GM12878 (cell line): ENCODE measurements around the gene PCCB. TPM values are rescaled to one million over a fixed set of nuclear protein-coding genes. Genes with fewer than 3 reads are reported as not detected.

Source experiments
- ATAC-seq: fragments of 200-7000 bp; cut with Tn5 transposase; 3 replicates; pipeline ENCODE4 v1.9.1; 2020; ENCODE audit warnings: mild to moderate bottlenecking, moderate library complexity
- BruUV-seq: library from RNA; stranded (reverse); fragments of 400-500 nt; replicated peaks from 2 replicates; lab custom pipeline; 2021; lab: Mats Ljungman, UMichigan
- CTCF ChIA-PET: fragments of 300-600 bp; sonication (Branson Sonifier 250); formaldehyde crosslinking; extraction: SDS; loops from one replicate; lab custom pipeline; 2021; ENCODE audit warnings: inconsistent platforms; lab: Yijun Ruan, JAX
- POLR2A ChIA-PET: fragments of 350-600 bp; formaldehyde crosslinking; extraction: SDS; loops from one replicate; lab custom pipeline; 2021; ENCODE audit warnings: inconsistent platforms; lab: Charles Lee
- RAD21 ChIA-PET: fragments of 300-600 bp; sonication (Branson Sonifier 250); formaldehyde crosslinking; loops from one replicate; lab custom pipeline; 2023; ENCODE audit warnings: antibody characterized with exemption; ENCODE audit not compliant: unreplicated experiment; lab: Charles Lee
- SMC1A ChIA-PET: fragments of 300-600 bp; sonication (Branson Sonifier 250); formaldehyde crosslinking; loops from one replicate; lab custom pipeline; 2023; ENCODE audit not compliant: unreplicated experiment, uncharacterized antibody; lab: Charles Lee
- DNase-seq: peaks from one replicate; pipeline ENCODE4 v3.0.0-alpha.2; 2011; ENCODE audit warnings: low read depth, low spot score
- FAIRE-seq: peaks from 3 replicates; lab custom pipeline; 2011; peaks lifted over from hg19 to GRCh38; lab: Jason Lieb, UNC
- H2AFZ ChIP-seq: 2 replicates; pipeline ENCODE4 v1.6.0; 2011; ENCODE audit warnings: low read depth, low read length, control low read depth; ENCODE audit not compliant: control insufficient read depth
- H3K27ac ChIP-seq: 2 replicates; pipeline ENCODE4 v1.5.1; 2011; ENCODE audit warnings: control low read depth; ENCODE audit not compliant: control insufficient read depth, insufficient read depth
- H3K27me3 ChIP-seq, 2 experiments: replicated peaks in 1 of 2; 2 replicates each; pipeline versions ENCODE4 v1.6.0 to v1.6.1; 2011; ENCODE audit warnings: low read length in 1 of 2; ENCODE audit not compliant: control insufficient read depth in 2 of 2, insufficient read depth in 2 of 2
- H3K36me3 ChIP-seq, 2 experiments: 2 replicates each; pipeline ENCODE4 v1.5.1; 2011; ENCODE audit warnings: low read length in 1 of 2; ENCODE audit not compliant: control insufficient read depth in 2 of 2, insufficient read depth in 2 of 2
- H3K4me1 ChIP-seq: 2 replicates; pipeline ENCODE4 v1.6.1; 2011; ENCODE audit warnings: mild to moderate bottlenecking, low read length, moderate library complexity, mixed read lengths; ENCODE audit not compliant: control insufficient read depth, insufficient read depth
- H3K4me2 ChIP-seq: 2 replicates; pipeline ENCODE4 v1.6.0; 2011; ENCODE audit warnings: control low read depth; ENCODE audit not compliant: control insufficient read depth, insufficient read depth
- H3K4me3 ChIP-seq: fragments of 200-600 bp; sonication (generic); 2 replicates; pipeline ENCODE4 v1.5.1; 2016
- H3K79me2 ChIP-seq: 2 replicates; pipeline ENCODE4 v1.6.0; 2011; ENCODE audit warnings: low read length; ENCODE audit not compliant: control insufficient read depth, insufficient read depth
- H3K9ac ChIP-seq: 2 replicates; pipeline ENCODE4 v1.8.0; 2011; ENCODE audit warnings: low read length, control low read depth, mixed read lengths; ENCODE audit not compliant: control insufficient read depth, insufficient read depth
- H3K9me3 ChIP-seq: replicated peaks from 3 replicates; pipeline ENCODE4 v1.5.1; 2011; ENCODE audit warnings: mild to moderate bottlenecking, low read length; ENCODE audit not compliant: control insufficient read depth, insufficient read depth
- H4K20me1 ChIP-seq: 2 replicates; pipeline ENCODE4 v1.6.0; 2011; ENCODE audit not compliant: control insufficient read depth, insufficient read depth
- ETV6 ChIP-seq, 2 experiments: fragments of 450-650 bp in 1 of 2; IDR thresholded peaks in 1 of 2; conservative IDR thresholded peaks in 1 of 2; 2 replicates each; pipeline ENCODE4 v1.6.1; 2014; ENCODE audit warnings: antibody characterized with exemption in 1 of 2, borderline replicate concordance in 1 of 2, low read depth in 1 of 2, mild to moderate bottlenecking in 1 of 2, moderate library complexity in 1 of 2
- HDGF ChIP-seq: fragments of 450-650 bp; IDR thresholded peaks from 2 replicates; pipeline ENCODE4 v1.6.1; 2016; ENCODE audit warnings: antibody characterized with exemption
- IKZF2 ChIP-seq, 2 experiments: fragments of 450-650 bp; IDR thresholded peaks; 2 replicates each; pipeline ENCODE4 v1.6.1; 2017; ENCODE audit warnings: mild to moderate bottlenecking in 2 of 2, moderate library complexity in 2 of 2
- LARP7 ChIP-seq: fragments of 450-650 bp; IDR thresholded peaks from 2 replicates; pipeline ENCODE4 v1.6.1; 2017; ENCODE audit warnings: mild to moderate bottlenecking
- MYC ChIP-seq: IDR thresholded peaks from 2 replicates; pipeline ENCODE4 v1.6.1; 2011; ENCODE audit warnings: mild to moderate bottlenecking, low read length, moderate library complexity, inconsistent platforms; ENCODE audit not compliant: insufficient read depth, insufficient replicate concordance, insufficient read length, severe bottlenecking
- NFYB ChIP-seq: IDR thresholded peaks from 2 replicates; pipeline ENCODE4 v1.6.1; 2011; ENCODE audit warnings: low read depth, mild to moderate bottlenecking, low read length, improper control_type of control experiment, moderate library complexity; ENCODE audit not compliant: insufficient read depth
- NR2F1 ChIP-seq: fragments of 450-650 bp; conservative IDR thresholded peaks from 2 replicates; pipeline ENCODE4 v1.6.1; 2017; ENCODE audit warnings: mild to moderate bottlenecking
- PAX8 ChIP-seq: fragments of 450-650 bp; IDR thresholded peaks from 2 replicates; pipeline ENCODE4 v1.6.1; 2017; ENCODE audit warnings: mild to moderate bottlenecking, moderate library complexity
- SREBF2 ChIP-seq: IDR thresholded peaks from 2 replicates; pipeline ENCODE4 v1.6.1; 2012; ENCODE audit warnings: mild to moderate bottlenecking, low read length
- YBX1 ChIP-seq: fragments of 450-650 bp; IDR thresholded peaks from 2 replicates; pipeline ENCODE4 v1.6.1; 2016; ENCODE audit warnings: antibody characterized with exemption
- WGBS: methylation state at CpG from one replicate; pipeline ENCODE4 v1.1.6; 2016; ENCODE audit warnings: low lambda C conversion rate; ENCODE audit not compliant: insufficient replicate concordance, insufficient coverage; ENCODE audit errors: missing lambda C conversion rate; 5-methylcytosine and 5-hydroxymethylcytosine counted together
- in situ Hi-C: fragments of 300-500 bp; cut with MboI; formaldehyde crosslinking; loops from 9 replicates; pipeline ENCODE4 v1.14.3; 2018; ENCODE audit warnings: mixed read lengths
- intact Hi-C: fragments of 100-400 bp; cut with micrococcal nuclease; formaldehyde crosslinking; loops from one replicate; pipeline ENCODE4 v1.14.2; 2022; ENCODE audit not compliant: unreplicated experiment
- polyA plus RNA-seq, 11 experiments: library from polyadenylated mRNA; depleted of rRNA in 4 of 11; unstranded in 6 of 11; stranded (reverse) in 5 of 11; fragments of >200 nt; fragmentation: Nextera tagmentation in 4 of 11; fragmentation: Illumina TruSeq in 1 of 11; extraction: Ambion mirVana in 4 of 11; extraction: Trizol in 1 of 11; gene quantifications; 1 replicate in 1 of 11; 2 replicates in 10 of 11; pipeline versions ENCODE4 v1.2.1 to v1.2.3, GENCODE V29; 2011 to 2016; ENCODE audit warnings: inconsistent platforms in 2 of 11, missing spikeins in 2 of 11, low read depth in 1 of 11
- total RNA-seq, 4 experiments: library from RNA; depleted of rRNA in 3 of 4; stranded (reverse); fragments of >200 nt in 3 of 4; fragmentation: Illumina TruSeq in 1 of 4; extraction: Trizol in 1 of 4; gene quantifications; 2 replicates each; pipeline versions ENCODE4 v1.2.1 to v1.2.3, GENCODE V29; 2013 to 2021
- TF ChIP-seq, protein P1 (sequence below): IDR thresholded peaks from 2 replicates; pipeline ENCODE4 v1.6.1; 2012; ENCODE audit warnings: improper control_type of control experiment, low read depth, low read length; ENCODE audit not compliant: insufficient replicate concordance

PCCB gene
- total and polyA plus RNA-seq, 10 of the 15 experiments (the other 5 are each of a cell fraction or from before 2014, with no cell fraction given): 67.2 to 133 (median 86.9) TPM

DNA sequence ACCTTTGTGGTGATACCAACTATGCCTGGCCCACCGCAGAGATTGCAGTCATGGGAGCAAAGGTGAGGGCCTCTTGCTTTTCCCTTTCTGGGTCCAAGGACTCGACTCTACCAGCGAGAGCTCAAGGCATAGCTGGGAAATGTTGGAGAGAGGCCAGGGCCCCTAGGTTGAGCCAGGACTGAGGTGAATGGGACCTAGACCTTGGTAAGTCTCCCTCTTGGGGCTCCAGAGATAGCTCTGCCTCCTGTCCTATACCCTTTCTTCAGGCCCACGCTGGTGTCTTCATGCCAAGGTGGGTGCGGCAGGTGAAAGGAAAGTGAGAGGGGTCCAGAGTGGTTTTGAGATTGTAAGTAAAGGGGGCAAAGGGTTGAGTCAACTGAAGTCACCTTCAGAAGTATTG, 77.5 kb downstream of the PCCB start (continued):
- TF ChIP-seq, protein P1, sequence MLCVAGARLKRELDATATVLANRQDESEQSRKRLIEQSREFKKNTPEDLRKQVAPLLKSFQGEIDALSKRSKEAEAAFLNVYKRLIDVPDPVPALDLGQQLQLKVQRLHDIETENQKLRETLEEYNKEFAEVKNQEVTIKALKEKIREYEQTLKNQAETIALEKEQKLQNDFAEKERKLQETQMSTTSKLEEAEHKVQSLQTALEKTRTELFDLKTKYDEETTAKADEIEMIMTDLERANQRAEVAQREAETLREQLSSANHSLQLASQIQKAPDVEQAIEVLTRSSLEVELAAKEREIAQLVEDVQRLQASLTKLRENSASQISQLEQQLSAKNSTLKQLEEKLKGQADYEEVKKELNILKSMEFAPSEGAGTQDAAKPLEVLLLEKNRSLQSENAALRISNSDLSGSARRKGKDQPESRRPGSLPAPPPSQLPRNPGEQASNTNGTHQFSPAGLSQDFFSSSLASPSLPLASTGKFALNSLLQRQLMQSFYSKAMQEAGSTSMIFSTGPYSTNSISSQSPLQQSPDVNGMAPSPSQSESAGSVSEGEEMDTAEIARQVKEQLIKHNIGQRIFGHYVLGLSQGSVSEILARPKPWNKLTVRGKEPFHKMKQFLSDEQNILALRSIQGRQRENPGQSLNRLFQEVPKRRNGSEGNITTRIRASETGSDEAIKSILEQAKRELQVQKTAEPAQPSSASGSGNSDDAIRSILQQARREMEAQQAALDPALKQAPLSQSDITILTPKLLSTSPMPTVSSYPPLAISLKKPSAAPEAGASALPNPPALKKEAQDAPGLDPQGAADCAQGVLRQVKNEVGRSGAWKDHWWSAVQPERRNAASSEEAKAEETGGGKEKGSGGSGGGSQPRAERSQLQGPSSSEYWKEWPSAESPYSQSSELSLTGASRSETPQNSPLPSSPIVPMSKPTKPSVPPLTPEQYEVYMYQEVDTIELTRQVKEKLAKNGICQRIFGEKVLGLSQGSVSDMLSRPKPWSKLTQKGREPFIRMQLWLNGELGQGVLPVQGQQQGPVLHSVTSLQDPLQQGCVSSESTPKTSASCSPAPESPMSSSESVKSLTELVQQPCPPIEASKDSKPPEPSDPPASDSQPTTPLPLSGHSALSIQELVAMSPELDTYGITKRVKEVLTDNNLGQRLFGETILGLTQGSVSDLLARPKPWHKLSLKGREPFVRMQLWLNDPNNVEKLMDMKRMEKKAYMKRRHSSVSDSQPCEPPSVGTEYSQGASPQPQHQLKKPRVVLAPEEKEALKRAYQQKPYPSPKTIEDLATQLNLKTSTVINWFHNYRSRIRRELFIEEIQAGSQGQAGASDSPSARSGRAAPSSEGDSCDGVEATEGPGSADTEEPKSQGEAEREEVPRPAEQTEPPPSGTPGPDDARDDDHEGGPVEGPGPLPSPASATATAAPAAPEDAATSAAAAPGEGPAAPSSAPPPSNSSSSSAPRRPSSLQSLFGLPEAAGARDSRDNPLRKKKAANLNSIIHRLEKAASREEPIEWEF: no peak
- TF ChIP-seq MYC: no peak
- no peak for TF ChIP-seq IKZF2 (IDR thresholded peaks at IDR 0.05)
- no peak for TF ChIP-seq NR2F1
- no peak for TF ChIP-seq ETV6 (conservative IDR thresholded peaks at IDR 0.05 in 1 of 2, IDR thresholded peaks at IDR 0.05 in 1 of 2; ENCODE audit: borderline replicate concordance in 1 of 2, low read depth in 1 of 2)

DNA sequence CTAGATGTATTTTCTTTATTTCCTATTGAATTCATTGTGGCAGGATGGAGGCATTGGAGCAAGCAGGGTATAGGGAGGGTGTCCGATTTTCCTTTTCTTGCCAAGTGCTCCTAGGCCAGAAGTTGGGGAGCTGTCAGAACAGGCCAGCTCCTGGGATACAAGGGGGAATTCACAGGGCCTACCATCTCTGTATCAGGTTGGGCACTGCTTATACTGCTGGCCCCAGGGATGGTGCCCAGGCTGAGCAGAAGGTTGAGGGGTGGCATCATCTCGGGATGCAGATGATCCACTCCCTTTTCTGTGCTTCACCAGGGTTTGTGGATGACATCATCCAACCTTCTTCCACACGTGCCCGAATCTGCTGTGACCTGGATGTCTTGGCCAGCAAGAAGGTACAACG, 79.5 kb downstream of the PCCB start:
- no peaks in the 10 kb centered on the region for H3K79me2 ChIP-seq
- FAIRE-seq (no peak), ATAC-seq (no peak), DNase-seq (no peak)
- RAD21 ChIA-PET: no interaction called here
- intact Hi-C loops (no loop called here), in situ Hi-C loops (no loop called here)
- no peak overlapping the region for H2AFZ ChIP-seq
- CTCF ChIA-PET: no interaction called here
- H3K4me3 ChIP-seq: no peak overlapping the region
- H3K9me3 ChIP-seq: no peaks in the 10 kb centered on the region
- no peak overlapping the region for H3K27ac ChIP-seq
- BruUV-seq: no TSS peak
- WGBS: 89% methylated on average over 5 of the region's 5 CpGs
- TF ChIP-seq LARP7 (no peak), YBX1 (no peak), PAX8 (no peak), HDGF (no peak), NFYB (no peak), SREBF2 (no peak)
- H3K4me1 ChIP-seq: no peaks in the 10 kb centered on the region
- no peak overlapping the region for H3K4me2 ChIP-seq
- SMC1A ChIA-PET: interaction anchor here (1.0 kb wide), 1 partner anchor 8 kb away, joined by 3 read pairs; no protein-coding TSS in a partner anchor
- H3K36me3 ChIP-seq: peaks cover 10 to 17% of the 10 kb centered on the region in 2 experiments
- no peaks in the 10 kb centered on the region; the same call in 1 of the 2 replicates for H4K20me1 ChIP-seq
- H3K9ac ChIP-seq: no peak overlapping the region
- POLR2A ChIA-PET: no interaction called here
- H3K27me3 ChIP-seq: no peaks in the 10 kb centered on the region
